Cerebellar nuclear complex (tissue), 1 donor: ENCODE data around the gene ETS2.
"Not testable (repeated sequence)": the region's sequence is repeated elsewhere in the genome, so short reads cannot be mapped to it uniquely, and the experiment has no call there.

Experiments
- DNase-seq, 2 experiments: peaks; one replicate each; lab custom pipeline; 2025; lab: John Stamatoyannopoulos, UW

Gene ETS2

DNA sequence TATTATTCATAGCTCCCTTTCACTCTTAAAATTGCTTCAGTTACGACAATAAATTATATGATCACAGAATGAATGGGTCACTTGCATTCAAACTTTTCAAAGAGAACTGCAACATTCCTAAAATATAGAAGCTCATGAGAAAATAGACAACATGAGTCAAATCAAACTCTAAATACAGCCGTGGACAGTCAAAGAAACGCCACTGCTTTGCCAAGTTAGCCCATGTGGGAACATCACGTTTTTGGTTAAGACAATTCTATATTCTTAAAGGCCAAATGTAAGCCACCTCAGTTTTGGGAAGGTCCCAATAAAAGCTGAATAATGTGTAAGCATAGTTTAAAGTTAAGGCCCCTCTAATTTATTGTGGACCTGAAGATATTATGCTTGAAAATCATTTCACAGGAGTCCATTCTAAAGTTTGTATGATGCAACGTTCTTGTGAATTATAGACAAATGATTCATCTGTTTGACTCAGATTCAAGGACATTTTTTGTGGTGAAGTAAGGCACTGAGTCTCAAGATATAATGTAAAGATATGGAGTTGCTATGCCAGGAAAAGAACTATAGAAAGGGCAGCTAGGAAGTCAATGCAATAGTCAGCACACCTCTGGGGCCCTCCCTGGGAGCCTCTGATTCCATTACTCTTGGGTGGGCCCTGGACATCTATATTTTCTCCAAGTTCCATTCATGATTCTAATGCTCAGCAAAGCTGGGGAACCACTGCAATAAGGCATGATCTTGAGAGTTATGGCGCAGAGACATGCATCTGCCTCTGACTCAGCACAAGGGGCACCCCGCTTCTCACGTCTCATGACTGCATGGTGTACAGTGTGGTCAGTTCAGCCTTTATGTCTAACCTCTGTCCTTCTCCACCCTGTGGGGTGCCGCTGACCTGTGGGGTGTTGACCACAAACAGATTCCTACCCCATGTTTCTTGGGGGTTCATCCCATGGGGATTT, 33.9 kb downstream of the ETS2 start:
- no peak for DNase-seq

DNA sequence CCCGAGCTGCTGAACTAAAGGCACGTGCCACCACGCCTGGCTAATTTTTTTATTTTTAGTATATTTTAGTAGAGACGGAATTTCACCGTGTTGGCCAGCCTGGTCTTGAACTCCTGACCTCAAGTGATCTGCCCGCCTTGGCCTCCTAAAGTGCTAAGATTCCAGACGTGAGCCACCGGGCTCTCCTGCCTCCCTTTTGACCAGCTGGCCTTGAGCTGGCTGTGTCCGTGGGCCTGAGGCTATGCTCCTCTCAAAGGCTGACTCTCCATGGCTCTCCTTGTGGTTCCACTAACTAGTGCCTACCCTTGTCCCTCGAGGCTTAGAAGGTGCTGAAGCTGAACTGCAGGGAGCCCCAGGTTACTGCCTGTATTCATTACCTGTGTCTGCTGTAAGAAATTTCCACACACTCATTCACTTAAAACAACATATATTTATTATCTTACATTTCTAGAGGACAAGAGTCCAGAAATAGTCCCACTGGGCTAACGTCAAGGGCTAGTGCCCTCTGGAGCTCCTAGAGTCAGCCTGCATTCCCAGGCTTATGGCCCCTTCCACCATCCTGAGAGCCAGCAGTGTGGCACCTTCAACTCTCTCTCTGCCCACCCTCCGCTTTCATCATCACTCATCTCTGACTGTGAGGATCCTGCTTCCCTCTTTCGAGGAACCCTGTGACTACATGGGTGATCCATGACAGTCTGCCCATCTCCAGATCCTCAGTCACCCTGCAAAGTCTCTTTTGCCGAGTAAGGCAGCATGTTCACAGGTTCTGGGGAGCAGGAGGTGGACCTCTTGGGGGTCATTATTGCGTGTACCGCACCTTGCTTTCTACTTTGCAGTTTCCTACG, 34.9 kb downstream of the ETS2 start:
- no peak for DNase-seq

DNA sequence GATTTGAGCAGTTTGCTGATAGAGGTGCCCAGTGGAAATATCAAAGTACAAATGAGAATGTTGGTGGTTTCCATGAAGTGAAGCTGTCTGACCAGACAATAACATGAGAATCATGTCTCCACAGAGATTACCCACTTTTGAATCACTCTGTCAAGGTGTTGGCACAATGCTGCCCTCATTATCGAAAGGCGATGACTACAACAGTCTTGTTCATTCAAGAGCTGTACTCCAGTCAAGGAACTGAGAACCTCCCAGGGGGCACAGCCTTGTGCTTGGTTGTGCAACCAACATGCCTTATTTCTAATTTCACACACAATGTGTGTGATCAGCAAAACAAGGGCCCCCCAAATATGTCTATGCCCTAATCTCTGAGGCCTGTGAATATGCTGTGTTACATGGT, 35.7 kb downstream of the ETS2 start:
- DNase-seq: no peak

DNA sequence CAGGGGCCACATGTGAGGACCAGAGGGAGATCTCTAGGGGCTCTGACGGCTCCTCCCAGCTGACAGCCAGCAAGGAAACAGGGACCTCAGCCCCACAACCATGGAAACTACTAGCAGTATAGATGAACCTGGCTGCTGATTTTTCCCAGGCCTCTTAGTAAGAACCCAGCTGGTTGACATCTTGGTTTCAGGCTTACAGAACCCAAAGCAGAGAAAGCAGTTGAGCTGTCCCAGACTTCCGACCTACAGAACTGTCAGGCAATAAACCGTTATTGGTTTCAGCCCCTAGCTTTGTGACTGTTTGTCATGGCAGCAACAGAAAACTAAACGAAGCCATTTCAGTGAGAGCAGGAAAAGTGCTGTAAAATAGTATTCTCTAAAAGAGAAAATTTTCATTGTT, 36.4 kb downstream of the ETS2 start:
- DNase-seq: no peak

DNA sequence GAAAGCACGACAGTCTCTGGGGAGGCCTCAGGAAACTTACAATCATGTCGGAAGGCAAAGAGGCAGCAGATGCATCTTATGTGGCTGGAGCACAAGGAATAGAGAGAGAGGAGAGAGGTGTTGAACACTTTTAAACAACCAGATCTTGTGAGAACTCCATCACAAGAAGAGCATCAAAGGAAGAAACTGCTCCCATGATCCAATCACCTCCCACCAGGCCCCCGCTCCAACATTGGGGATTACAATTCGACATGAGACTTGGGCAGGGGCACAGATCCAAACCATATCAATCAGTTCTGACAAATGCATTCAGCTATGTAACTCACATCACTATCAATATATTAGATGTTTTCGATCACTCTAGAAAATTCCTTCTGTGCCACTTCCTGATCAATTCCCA, 37.6 kb downstream of the ETS2 start:
- no peak for DNase-seq

DNA sequence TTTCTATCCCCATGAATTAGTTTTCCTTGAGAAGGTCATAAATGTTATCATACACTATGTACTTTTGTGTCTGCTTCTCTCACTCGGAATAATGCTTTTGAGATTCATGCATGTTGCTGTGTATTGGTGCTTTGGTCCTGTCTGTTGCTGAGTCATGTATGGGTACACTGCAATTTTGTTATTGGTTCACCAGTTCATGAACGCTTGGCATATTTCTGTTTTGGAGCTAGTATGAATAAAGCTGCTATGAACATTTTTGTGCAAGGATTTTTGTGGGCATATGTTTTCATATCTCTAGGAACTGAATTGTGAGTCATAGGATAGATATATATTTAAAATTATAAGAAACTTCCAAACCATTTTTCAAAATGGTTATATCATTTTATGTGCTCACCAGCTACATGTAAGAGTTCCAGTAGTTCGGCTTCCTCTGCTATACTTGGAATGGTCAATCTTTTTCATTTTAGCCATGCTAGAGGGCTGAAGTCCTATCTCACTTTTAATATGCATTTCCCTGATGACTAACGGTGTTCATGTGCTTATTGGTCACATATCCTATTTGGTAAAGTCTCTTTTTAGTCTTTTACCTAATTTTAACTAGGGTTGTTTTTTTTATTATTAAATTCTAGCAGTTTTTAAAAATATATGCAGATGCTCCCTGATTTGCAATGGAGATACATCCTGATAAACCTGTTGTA, 38.2 kb downstream of the ETS2 start:
- DNase-seq: no peak

DNA sequence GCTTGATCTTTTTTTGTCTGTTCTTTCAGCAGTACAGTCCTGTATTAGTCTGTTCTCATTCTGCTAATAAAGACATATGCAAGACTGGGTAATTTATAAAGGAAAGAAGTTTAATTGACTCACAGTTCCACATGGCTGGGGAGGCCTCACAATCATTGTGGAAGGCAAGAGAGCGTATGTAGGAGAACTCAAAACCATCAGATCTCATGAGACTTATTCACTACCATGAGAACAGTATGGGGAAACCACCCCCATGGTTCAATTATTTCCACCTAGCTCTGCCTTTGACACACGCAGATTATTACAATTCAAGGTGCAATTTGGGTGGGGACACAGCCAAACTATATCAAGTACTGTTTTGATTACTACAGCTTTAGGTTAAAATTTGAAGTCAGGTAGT, 39.6 kb downstream of the ETS2 start:
- DNase-seq: not testable (repeated sequence)

DNA sequence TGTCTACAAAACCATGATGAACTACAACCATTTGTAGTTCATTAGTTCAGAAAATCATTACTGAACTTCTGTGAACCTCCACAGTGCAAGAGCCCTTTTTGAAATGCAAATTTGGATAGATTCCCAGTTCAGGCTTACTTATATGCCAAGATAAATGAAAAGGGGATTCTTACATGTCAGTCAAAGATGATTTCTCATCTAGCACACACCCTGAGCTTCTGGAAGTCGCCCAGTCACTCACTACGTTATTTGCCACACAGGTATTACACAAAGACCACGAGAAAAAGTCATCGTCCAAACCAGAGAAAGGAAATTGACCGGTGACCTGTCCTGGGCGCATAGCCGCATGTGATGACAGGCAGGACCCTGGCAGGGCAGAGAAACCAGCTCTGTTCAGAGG, 41.8 kb downstream of the ETS2 start:
- no peak for DNase-seq

DNA sequence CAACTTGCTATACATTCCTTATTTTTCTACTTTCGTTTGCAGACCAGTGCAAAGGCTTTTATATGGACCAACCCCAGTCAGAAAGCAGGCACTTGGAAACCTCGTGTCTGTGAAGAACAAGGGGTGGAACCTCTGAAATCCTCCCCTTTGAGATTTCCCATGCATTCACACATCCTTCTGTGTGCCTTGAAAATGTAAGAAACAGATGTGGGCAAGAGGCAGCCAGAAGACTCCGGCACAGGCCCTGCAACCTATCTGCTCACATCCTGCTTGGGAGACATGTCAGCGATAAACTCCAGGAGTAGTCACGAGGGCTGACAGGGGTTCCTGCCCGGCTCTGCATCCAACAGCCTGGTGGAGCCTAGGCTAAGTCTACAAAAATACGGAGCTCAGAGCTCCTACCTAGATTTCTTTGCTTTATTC, 42.5 kb downstream of the ETS2 start:
- DNase-seq: no peak

DNA sequence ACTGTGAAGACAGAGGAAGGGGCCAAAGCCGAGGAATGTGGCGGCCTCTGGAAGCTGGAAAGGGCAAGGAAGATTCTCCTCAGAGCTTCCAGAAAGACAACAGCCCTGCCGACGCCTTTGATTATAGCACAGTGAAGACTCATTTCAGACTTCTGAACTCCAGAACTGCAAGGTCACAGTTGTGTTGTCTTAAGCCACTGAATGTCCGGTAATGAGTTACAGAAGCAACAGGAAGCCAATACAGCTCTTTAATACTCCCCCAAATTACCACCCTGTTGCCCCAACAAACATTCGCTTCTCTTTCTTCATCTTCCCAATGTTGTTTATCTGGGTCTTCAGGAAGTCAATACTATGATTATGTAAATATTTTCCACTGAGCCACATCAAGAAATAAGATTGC, 44.0 kb downstream of the ETS2 start:
- no peak for DNase-seq

DNA sequence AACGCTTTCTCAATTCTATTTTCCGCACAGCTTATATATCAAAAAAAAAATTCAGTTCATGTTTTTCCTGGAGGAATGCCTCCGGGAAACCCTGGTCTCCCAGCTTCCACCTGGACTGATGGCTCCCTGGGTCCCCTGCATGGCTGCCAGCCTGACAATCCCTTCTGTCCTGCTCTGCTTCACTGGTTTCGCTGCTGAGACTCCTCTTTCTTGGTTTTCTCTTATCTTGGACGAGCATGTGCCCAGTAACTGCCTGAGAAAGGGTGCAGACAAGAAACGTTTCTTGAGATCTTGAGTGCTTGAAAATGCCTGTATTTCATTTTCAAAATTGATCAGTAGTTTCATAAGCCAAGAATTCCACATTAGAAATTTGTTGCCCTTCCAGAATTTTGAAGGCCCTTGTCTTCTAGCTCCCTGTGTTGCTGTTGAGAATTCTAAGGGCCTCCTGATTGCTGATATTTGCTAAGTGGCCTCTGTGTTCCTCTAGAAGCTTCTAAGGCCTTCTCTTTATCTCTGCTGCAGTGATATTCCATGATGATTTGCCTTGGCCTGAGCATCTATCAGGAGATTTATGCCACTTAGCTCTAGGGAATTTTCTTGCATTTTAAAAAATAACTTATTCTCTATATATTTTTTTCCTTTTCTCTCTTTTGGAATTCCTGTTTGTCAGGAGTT, 44.7 kb downstream of the ETS2 start:
- DNase-seq: no peak

DNA sequence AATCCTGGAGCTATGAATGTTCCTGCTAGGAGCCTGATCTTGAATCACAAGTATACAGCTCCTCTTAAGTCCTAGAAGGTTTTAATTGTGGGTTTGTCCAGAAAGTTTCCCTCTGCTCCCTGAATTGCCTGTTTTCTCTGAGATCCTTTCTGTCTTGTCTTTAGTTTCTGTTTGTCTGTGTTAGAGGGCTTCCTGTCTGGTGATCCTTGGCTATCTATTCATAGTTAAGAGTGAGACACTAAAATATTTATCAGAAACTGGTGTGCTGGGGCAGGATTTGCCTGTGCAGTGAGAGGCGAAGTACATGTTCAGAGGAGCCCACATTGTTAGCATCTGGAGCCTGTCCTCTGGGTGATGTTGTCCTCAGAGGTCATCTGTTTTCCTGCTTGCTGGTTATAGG, 45.4 kb downstream of the ETS2 start:
- DNase-seq: no peak

DNA sequence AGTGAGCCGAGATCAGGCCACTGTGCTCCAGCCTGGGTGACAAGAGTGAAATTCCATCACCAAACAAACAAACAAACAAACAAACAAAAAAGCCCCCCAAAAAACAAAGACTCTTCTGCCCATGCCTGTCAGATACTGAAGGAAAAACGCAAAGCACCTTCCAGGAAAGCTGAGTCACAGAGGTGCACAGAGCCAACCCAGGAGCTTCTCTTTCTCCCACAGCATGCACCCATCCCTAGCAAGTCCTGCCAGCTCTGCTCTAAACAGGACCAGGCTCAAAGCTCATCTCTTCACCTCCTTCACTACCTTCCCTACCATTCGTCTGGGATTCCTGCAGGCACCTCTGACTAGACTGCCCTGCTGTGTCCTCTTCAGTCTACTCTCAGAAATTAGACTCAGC, 46.5 kb downstream of the ETS2 start:
- no peak for DNase-seq

DNA sequence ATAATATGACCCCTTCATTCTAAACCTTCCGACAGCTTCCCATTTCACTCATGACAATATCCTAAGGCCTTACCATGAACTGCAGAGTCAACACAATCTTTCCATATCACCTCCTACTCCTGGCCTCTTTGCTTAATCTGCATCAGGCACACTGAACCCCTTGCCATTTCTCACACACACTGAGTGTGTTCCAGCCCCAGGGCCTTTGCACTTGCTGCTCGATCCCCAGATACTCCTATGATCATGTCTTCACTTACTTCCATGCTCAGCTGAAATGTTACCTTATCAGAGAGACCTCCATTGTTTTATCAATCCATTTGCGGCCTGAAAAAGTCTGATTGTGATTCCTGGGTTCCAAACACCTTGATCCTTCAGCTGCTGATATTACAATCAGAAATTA, 47.0 kb downstream of the ETS2 start:
- DNase-seq: no peak

DNA sequence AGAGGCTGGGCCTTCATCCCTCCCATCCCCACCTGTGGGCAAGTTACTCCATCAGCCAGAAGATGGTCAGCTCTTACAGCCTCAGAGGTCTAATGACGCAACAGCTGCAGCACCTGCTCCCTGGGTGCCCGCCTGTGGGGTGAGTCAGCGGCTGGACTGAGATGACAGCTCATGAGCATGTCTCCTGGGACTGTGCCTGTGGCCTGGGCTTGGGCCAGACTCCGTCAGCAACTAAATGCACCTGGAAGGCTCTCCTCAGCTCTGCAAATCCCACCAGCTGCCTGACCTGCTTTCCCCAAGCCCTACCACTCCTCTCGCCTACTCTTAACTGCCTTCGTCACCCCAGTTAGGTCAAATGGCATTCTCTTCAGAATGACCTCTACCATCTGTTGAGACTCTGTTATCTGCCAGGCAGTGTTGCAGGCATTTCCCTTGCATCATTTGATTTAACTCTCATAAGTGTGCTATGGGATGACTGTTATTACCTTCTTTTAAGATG, 47.7 kb downstream of the ETS2 start:
- no peak for DNase-seq

DNA sequence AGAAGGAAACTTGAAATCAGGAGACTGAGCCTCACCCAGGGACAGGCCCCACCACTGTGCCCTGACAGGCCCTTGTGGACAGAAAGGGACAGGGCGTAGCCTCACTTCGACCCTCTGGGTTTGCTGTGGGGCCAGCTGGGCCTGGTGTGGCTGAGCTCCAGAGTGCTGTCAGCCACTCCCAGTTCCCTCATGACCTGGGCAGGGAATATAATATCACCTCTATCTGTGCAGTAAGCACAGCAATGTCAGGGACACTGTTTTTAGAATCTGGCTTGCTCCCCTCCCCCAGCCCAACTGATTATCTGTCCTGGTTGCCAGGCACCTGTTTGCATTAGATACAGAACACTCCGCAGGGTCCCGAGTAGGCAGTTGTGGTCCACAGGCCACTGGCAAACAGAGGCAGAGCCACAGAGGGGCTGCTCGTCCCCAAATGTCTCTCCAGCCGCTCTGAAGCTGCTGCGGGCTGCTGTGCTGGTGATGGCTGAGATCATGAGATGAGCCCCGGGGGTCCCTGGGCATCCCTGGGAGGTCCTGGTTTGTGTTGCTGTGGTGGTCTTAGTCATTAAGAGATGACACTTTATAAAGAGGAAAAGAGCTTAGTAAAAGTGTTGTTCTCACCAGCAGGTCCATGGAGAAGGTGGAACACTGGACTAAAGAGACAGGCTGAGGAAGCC, 51.6 kb downstream of the ETS2 start:
- DNase-seq: no peak

DNA sequence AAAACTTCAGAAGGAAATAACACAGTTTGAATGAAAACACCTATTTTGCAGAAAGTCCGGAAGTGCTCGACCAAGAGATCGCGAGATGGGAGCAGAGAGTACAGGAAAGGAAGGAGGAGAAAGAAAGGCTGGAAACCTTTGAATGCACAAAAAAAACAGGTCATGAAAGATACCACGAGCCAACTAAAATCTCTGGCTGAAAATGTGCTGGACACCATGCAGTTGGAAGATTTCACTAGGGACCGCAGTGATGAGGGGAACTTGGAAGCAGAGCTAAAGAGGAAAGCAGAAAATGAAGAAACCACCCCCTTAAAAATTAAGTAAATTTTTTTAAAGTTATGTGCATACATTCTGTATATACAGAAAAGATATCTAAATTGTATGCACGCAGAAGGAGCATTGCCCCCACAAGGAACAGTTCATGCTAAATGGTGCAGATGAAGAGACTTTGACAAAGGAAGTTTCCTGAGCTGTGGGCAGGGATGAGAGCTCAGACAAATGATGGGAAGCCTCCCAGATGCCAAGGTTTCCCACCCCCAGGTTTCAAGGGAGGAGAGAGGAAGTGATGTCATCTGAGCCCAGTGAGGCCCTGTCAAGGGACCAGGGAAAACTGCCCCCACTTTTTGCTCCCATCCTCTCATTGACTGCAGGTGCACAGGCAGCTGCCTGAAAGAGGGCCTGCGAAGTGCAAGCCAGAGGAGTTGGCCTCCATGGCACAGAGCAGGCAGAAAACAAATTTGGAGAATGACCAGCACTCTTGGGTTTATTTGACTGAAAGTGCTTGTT, 52.5 kb downstream of the ETS2 start:
- no peak for DNase-seq

DNA sequence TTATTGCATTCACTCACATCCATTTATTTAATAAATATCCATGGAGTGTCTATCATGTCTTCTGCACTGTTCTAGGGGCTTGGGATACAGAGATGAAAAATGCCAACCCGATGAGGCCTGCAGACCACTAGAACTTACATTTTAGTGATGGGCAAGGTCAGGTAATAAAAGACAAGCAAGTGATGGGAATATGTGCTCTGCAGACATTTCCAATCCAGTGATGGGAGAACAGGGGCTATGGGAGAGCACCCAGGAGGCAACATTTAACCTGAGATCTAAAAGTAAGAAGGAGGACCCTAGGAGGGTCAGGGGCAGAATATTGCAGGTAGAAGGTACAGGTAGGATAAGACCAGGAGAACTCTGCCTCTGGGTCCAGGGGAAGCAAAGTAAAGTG, 53.1 kb downstream of the ETS2 start:
- no peak for DNase-seq

DNA sequence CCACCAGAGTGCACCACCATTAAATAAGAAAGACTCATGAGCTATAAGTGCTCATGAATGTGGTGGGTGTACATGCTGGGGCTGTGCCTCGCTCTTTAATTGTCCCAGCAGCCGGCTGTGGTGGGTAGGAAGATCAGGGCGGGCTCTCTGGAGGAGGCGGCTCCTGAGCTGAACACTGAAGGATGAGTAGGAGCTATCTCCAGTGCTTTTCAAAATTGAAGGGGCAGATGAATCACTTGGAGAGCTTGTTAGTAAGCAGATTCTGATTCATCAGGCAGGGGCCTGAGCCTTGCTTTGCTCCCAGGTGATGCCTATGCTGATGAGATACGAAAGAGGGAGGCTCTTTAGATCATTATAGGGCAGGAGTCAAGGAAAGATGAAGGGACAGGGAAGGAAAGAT, 54.1 kb downstream of the ETS2 start:
- no peak for DNase-seq

DNA sequence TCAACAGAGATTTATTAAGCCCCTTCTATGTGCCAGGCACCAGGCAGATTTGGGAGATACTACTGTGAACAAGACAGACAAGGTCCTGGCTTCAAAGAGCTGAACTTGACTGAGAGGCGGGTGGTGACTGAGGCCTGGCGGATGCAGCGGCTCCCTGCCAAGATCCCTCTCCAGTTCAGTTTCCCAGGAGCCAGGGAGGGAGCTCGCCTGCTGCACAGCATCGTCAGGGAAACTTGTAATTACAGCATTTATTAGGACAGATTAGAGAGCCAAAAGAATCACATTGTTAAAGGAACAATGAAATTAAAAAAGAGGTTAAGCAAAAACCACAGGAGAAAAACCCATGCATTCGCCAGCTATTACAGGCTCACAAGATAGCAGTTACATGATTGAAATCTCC, 55.3 kb downstream of the ETS2 start:
- no peak for DNase-seq
